Right atrium auricular region (tissue), 2 donors: ENCODE data around the gene CCDC74A. TPM values are rescaled to one million over a fixed set of nuclear protein-coding genes. Genes with fewer than 3 reads are reported as not detected.
A peak's percentile ranks its signal among the peaks of the same experiment; 100 is the strongest.
"Not testable (repeated sequence)": the region's sequence is repeated elsewhere in the genome, so short reads cannot be mapped to it uniquely, and the experiment has no call there.

Source experiments
- DNase-seq: peaks from one replicate; pipeline ENCODE4 v3.0.0-alpha.2; 2019; ENCODE audit warnings: low spot score
- H3K27ac ChIP-seq, 2 donors: fragments of 200-600 bp; sonication (generic); 1 replicate in 1 of 2; 2 replicates in 1 of 2; pipeline ENCODE4 v1.5.1; 2016 to 2019
- H3K27me3 ChIP-seq, 2 donors: fragments of 200-600 bp; sonication (generic); one replicate each; pipeline versions ENCODE4 v1.5.1 to v1.6.0; 2017 to 2019
- H3K36me3 ChIP-seq: fragments of 200-600 bp; sonication (generic); one replicate; pipeline ENCODE4 v1.5.1; 2016
- H3K4me1 ChIP-seq, 2 donors: fragments of 200-600 bp; sonication (generic); one replicate each; pipeline versions ENCODE4 v1.5.1 to v1.6.0; 2017 to 2019
- H3K4me3 ChIP-seq, 2 donors: fragments of 200-600 bp; sonication (generic); 1 replicate in 1 of 2; 2 replicates in 1 of 2; pipeline ENCODE4 v1.5.1; 2017 to 2019; ENCODE audit warnings: mild to moderate bottlenecking in 1 of 2, moderate library complexity in 1 of 2
- H3K9me3 ChIP-seq, 2 donors: fragments of 200-600 bp; sonication (generic); one replicate each; pipeline ENCODE4 v1.5.1; 2019
- CTCF ChIP-seq, 2 donors: fragments of 200-600 bp; sonication (generic); IDR thresholded peaks; one replicate each; pipeline ENCODE4 v1.5.1; 2019; ENCODE audit warnings: antibody characterized with exemption in 2 of 2
- total RNA-seq, 2 donors: library from RNA; depleted of rRNA; stranded (reverse); fragments of >200 nt; gene quantifications; one replicate each; pipeline ENCODE4 v1.1.0, GENCODE V29; 2016

CCDC74A gene
- total RNA-seq, 2 donors from 2014 or later: 2.8 to 3.9 TPM

GRCh38 chr2:131488306-131489205, 39.1 kb upstream of the CCDC74A start:
- DNase-seq: no peak
- Histone ChIP-seq H3K27ac (no peak overlapping the region), H3K27me3 (no peaks in the 10 kb centered on the region), H3K4me3 (no peak overlapping the region), H3K36me3 (no peaks in the 10 kb centered on the region), H3K9me3 (no peaks in the 10 kb centered on the region), H3K4me1 (peaks cover 0 to 19% of the 10 kb centered on the region in 2 donors)
- no peak for TF ChIP-seq CTCF (IDR thresholded peaks at IDR 0.05)

- not testable (repeated sequence) for H3K27ac ChIP-seq, H3K27me3 ChIP-seq, H3K36me3 ChIP-seq, DNase-seq, H3K9me3 ChIP-seq
- Histone ChIP-seq H3K4me3 (peak overlapping the region; percentile 21 to 83), H3K4me1 (peaks cover 0 to 31% of the 10 kb centered on the region in 2 donors)
Observed at GRCh38 chr2:131490616-131491468, 36.8 kb upstream of the CCDC74A start.

GRCh38 chr2:131491469-131491836, 36.2 kb upstream of the CCDC74A start:
- H3K36me3 ChIP-seq, H3K9me3 ChIP-seq, H3K27ac ChIP-seq, DNase-seq, H3K27me3 ChIP-seq: not testable (repeated sequence)
- Histone ChIP-seq H3K4me3 (peak overlapping the region; percentile 21 to 83), H3K4me1 (peaks cover 0 to 31% of the 10 kb centered on the region in 2 donors)

- peak within 1 kb of the TSS; percentile 80 to 83 for H3K4me3 ChIP-seq
- peaks cover 0 to 31% of the 10 kb centered on the region in 2 donors for H3K4me1 ChIP-seq
- not testable (repeated sequence) for H3K9me3 ChIP-seq, H3K27me3 ChIP-seq, H3K36me3 ChIP-seq, DNase-seq
- peak within 1 kb of the TSS; percentile 89 to 91 for H3K27ac ChIP-seq
Observed at GRCh38 chr2:131492015-131492417, 35.7 kb upstream of the CCDC74A start, which contains the start of gene MZT2A. Gene MZT2A (minus strand): TSS chr2:131492397. CDS start chr2:131492376, 21 bp downstream.

GRCh38 chr2:131492418-131493198, 35.1 kb upstream of the CCDC74A start:
- Histone ChIP-seq H3K27me3 (no peaks in the 10 kb centered on the region), H3K36me3 (no peaks in the 10 kb centered on the region), H3K27ac (peak overlapping the region; percentile 89 to 91), H3K4me3 (peak overlapping the region; percentile 80 to 83), H3K9me3 (no peaks in the 10 kb centered on the region), H3K4me1 (peaks cover 0 to 31% of the 10 kb centered on the region in 2 donors)
- DNase-seq: peak; percentile 88
- TF ChIP-seq CTCF (IDR thresholded peaks at IDR 0.05): peak; percentile 87 to 95

- H3K27me3 ChIP-seq: no peaks in the 10 kb centered on the region
- H3K4me3 ChIP-seq: peak overlapping the region; percentile 80 to 83
- no peak for DNase-seq
- peak overlapping the region; percentile 89 to 91 for H3K27ac ChIP-seq
- TF ChIP-seq CTCF (IDR thresholded peaks at IDR 0.05): no peak
- H3K36me3 ChIP-seq: no peaks in the 10 kb centered on the region
- peaks cover 0 to 26% of the 10 kb centered on the region in 2 donors for H3K4me1 ChIP-seq
- no peaks in the 10 kb centered on the region for H3K9me3 ChIP-seq
Observed at GRCh38 chr2:131493199-131493968, 34.3 kb upstream of the CCDC74A start.

GRCh38 chr2:131495506-131495905, 32.2 kb upstream of the CCDC74A start:
- H3K27me3 ChIP-seq, H3K4me3 ChIP-seq, H3K27ac ChIP-seq, H3K9me3 ChIP-seq, DNase-seq: not testable (repeated sequence)
- Histone ChIP-seq H3K36me3 (peaks cover 12% of the 10 kb centered on the region), H3K4me1 (peaks cover 0 to 22% of the 10 kb centered on the region in 2 donors)

- not testable (repeated sequence) for DNase-seq, H3K4me3 ChIP-seq, H3K27me3 ChIP-seq, H3K9me3 ChIP-seq
- Histone ChIP-seq H3K36me3 (peaks cover 33% of the 10 kb centered on the region), H3K4me1 (peaks cover 0 to 13% of the 10 kb centered on the region in 2 donors), H3K27ac (peak overlapping the region in 1 of 2 donors; percentile 51)
Observed at GRCh38 chr2:131498321-131498973, 29.2 kb upstream of the CCDC74A start.

- not testable (repeated sequence) for H3K27me3 ChIP-seq, H3K4me1 ChIP-seq, H3K27ac ChIP-seq, H3K4me3 ChIP-seq, DNase-seq, H3K9me3 ChIP-seq
- H3K36me3 ChIP-seq: peaks cover 82% of the 10 kb centered on the region
Observed at GRCh38 chr2:131503587-131503986, 24.1 kb upstream of the CCDC74A start.
